Measurements from ENCODE around the gene CDK4. TPM values are rescaled to one million over a fixed set of nuclear protein-coding genes. Genes with fewer than 3 reads are reported as not detected.

Gene CDK4
- total and polyA plus RNA-seq, 2 donors from 2014 or later: 69.1 to 118 TPM

GRCh38 chr12:57781801-57782200, 29.7 kb upstream of the CDK4 start:
- peak overlapping the region in 1 of 3 donors; percentile 22 for H3K4me3 ChIP-seq (ENCODE audit: low read length in 3 of 3)
- TF ChIP-seq CTCF (IDR thresholded peaks at IDR 0.05; ENCODE audit: borderline replicate concordance, extremely low read depth, insufficient read depth): no peak
- H3K9me3 ChIP-seq (ENCODE audit: control insufficient read depth in 2 of 3, insufficient read depth in 1 of 3, low read length in 3 of 3): no peaks in the 10 kb centered on the region
- peaks cover 5 to 11% (median 11%) of the 10 kb centered on the region in 3 donors for H3K36me3 ChIP-seq (ENCODE audit: control insufficient read depth in 2 of 3, insufficient read depth in 3 of 3, low read length in 3 of 3)
- peak overlapping the region in 1 of 3 donors; percentile 92 for H3K9ac ChIP-seq (ENCODE audit: low read length in 3 of 3)
- intact Hi-C loops (cut with DNase I): no loop called here
- FAIRE-seq: no peak
- peak overlapping the region in 1 of 2 donors; percentile 49 for H3K27ac ChIP-seq (ENCODE audit: low read depth in 2 of 2, low read length in 2 of 2)
- no peak for DNase-seq
- no peaks in the 10 kb centered on the region for H3K27me3 ChIP-seq (ENCODE audit: control insufficient read depth, insufficient read depth, low read length)
- H3K4me1 ChIP-seq (ENCODE audit: control insufficient read depth in 2 of 3, insufficient read depth in 2 of 3, low read depth in 1 of 3, low read length in 3 of 3): peaks cover 0 to 33% (median 27%) of the 10 kb centered on the region in 3 donors

GRCh38 chr12:57781244-57781643, 29.1 kb upstream of the CDK4 start:
- no peak for FAIRE-seq
- Histone ChIP-seq H3K9me3 (ENCODE audit: control insufficient read depth in 2 of 3, insufficient read depth in 1 of 3, low read length in 3 of 3) (no peaks in the 10 kb centered on the region), H3K36me3 (ENCODE audit: control insufficient read depth in 2 of 3, insufficient read depth in 3 of 3, low read length in 3 of 3) (peaks cover 3 to 9% (median 8%) of the 10 kb centered on the region in 3 donors), H3K9ac (ENCODE audit: low read length in 3 of 3) (no peak overlapping the region), H3K4me1 (ENCODE audit: control insufficient read depth in 2 of 3, insufficient read depth in 2 of 3, low read depth in 1 of 3, low read length in 3 of 3) (peaks cover 0 to 33% (median 27%) of the 10 kb centered on the region in 3 donors), H3K4me3 (ENCODE audit: low read length in 3 of 3) (no peak overlapping the region), H3K27me3 (ENCODE audit: control insufficient read depth, insufficient read depth, low read length) (no peaks in the 10 kb centered on the region), H3K27ac (ENCODE audit: low read depth in 2 of 2, low read length in 2 of 2) (no peak overlapping the region)
- intact Hi-C loops (cut with DNase I): no loop called here
- no peak for TF ChIP-seq CTCF (IDR thresholded peaks at IDR 0.05; ENCODE audit: borderline replicate concordance, extremely low read depth, insufficient read depth)
- no peak for DNase-seq

GRCh38 chr12:57780284-57780897, 28.3 kb upstream of the CDK4 start:
- H3K9me3 ChIP-seq (ENCODE audit: control insufficient read depth in 2 of 3, insufficient read depth in 1 of 3, low read length in 3 of 3): no peaks in the 10 kb centered on the region
- H3K27me3 ChIP-seq (ENCODE audit: control insufficient read depth, insufficient read depth, low read length): no peaks in the 10 kb centered on the region
- peak overlapping the region; percentile 45 to 84 for H3K27ac ChIP-seq (ENCODE audit: low read depth in 2 of 2, low read length in 2 of 2)
- H3K4me3 ChIP-seq (ENCODE audit: low read length in 3 of 3): no peak overlapping the region
- TF ChIP-seq CTCF (IDR thresholded peaks at IDR 0.05; ENCODE audit: borderline replicate concordance, extremely low read depth, insufficient read depth): no peak
- FAIRE-seq (no peak), DNase-seq (no peak)
- intact Hi-C loops (cut with DNase I): no loop called here
- peaks cover under 1 to 6% (median under 1%) of the 10 kb centered on the region in 3 donors for H3K36me3 ChIP-seq (ENCODE audit: control insufficient read depth in 2 of 3, insufficient read depth in 3 of 3, low read length in 3 of 3)
- H3K9ac ChIP-seq (ENCODE audit: low read length in 3 of 3): no peak overlapping the region
- peaks cover 0 to 33% (median 27%) of the 10 kb centered on the region in 3 donors for H3K4me1 ChIP-seq (ENCODE audit: control insufficient read depth in 2 of 3, insufficient read depth in 2 of 3, low read depth in 1 of 3, low read length in 3 of 3)
